Body of pancreas (tissue), 4 donors: ENCODE measurements around the gene PTPRH. TPM values are rescaled to one million over a fixed set of nuclear protein-coding genes. Genes with fewer than 3 reads are reported as not detected.
A peak's percentile ranks its signal among the peaks of the same experiment; 100 is the strongest.

Source experiments
- ATAC-seq: fragments of 150-250 bp; one replicate; pipeline ENCODE4 v1.9.1; 2016
- DNase-seq, 4 donors: peaks; one replicate each; pipeline ENCODE4 v3.0.0-alpha.2; 2019
- H3K27ac ChIP-seq, 4 donors: fragments of 200-600 bp; sonication (generic); 1 replicate in 3 of 4; 2 replicates in 1 of 4; pipeline versions ENCODE4 v1.5.1 to v1.6.1; 2016 to 2019; ENCODE audit warnings: mild to moderate bottlenecking in 1 of 4, mixed read lengths in 1 of 4, moderate library complexity in 1 of 4
- H3K27me3 ChIP-seq, 2 donors: fragments of 200-600 bp; sonication (generic); one replicate each; pipeline ENCODE4 v1.6.0; 2016; ENCODE audit warnings: mild to moderate bottlenecking in 1 of 2
- H3K36me3 ChIP-seq, 2 donors: fragments of 200-600 bp; sonication (generic); replicated peaks in 1 of 2; 2 replicates each; pipeline ENCODE4 v1.5.1; 2016; ENCODE audit warnings: low read depth in 2 of 2; ENCODE audit not compliant: insufficient read depth in 1 of 2
- H3K4me1 ChIP-seq: fragments of 200-600 bp; sonication (generic); one replicate; pipeline ENCODE4 v1.6.0; 2016
- H3K4me3 ChIP-seq, 2 donors: fragments of 200-600 bp; sonication (generic); 1 replicate in 1 of 2; 2 replicates in 1 of 2; pipeline ENCODE4 v1.5.1; 2016 to 2019
- H3K9me3 ChIP-seq, 3 donors: fragments of 200-600 bp; sonication (generic); 1 replicate in 2 of 3; 2 replicates in 1 of 3; pipeline ENCODE4 v1.5.1; 2016
- CTCF ChIP-seq, 7 experiments: fragments of 450-650 bp in 4 of 7; fragments of 200-600 bp in 3 of 7; sonication (generic) in 3 of 7; IDR thresholded peaks; one replicate each; pipeline ENCODE4 v1.5.1; 2016 to 2019; ENCODE audit warnings: antibody characterized with exemption in 7 of 7
- POLR2A ChIP-seq, 3 donors: fragments of 450-650 bp; IDR thresholded peaks; one replicate each; pipeline ENCODE4 v1.6.1; 2016; ENCODE audit warnings: antibody characterized with exemption in 3 of 3, mild to moderate bottlenecking in 2 of 3
- WGBS, 2 donors: methylation state at CpG; one replicate each; pipeline ENCODE4 v1.1.5; 2017; 5-methylcytosine and 5-hydroxymethylcytosine counted together
- intact Hi-C: fragments of 100-400 bp; cut with DNase I; formaldehyde crosslinking; loops from one replicate; pipeline ENCODE4 v1.15.1; 2023
- total RNA-seq, 2 donors: library from RNA; depleted of rRNA; stranded (reverse); fragments of >200 nt; gene quantifications; one replicate each; pipeline ENCODE4 v1.1.0, GENCODE V29; 2016

PTPRH gene
- total RNA-seq, 2 donors from 2014 or later = 14.8 to 15.8 TPM

- Histone ChIP-seq H3K27me3 (peaks cover 0 to 22% of the 10 kb centered on the region in 2 donors), H3K4me1 (peaks cover 8% of the 10 kb centered on the region), H3K9me3 (no peaks in the 10 kb centered on the region), H3K27ac (no peak overlapping the region), H3K36me3 (no peaks in the 10 kb centered on the region), H3K4me3 (no peak overlapping the region)
- ATAC-seq (no peak), DNase-seq (no peak)
- TF ChIP-seq POLR2A (IDR thresholded peaks at IDR 0.05) (no peak), CTCF (IDR thresholded peaks at IDR 0.05) (peak in 3 of 7 experiments; percentile 11 to 12 (median 12))
- intact Hi-C loops = no loop called here
- WGBS, 2 donors = 1 to 4% methylated on average over 6 to 35 of the region's 41 CpGs
These were observed 63.1 kb downstream of the PTPRH start for GRCh38 chr19:55146078-55146704.

DNA sequence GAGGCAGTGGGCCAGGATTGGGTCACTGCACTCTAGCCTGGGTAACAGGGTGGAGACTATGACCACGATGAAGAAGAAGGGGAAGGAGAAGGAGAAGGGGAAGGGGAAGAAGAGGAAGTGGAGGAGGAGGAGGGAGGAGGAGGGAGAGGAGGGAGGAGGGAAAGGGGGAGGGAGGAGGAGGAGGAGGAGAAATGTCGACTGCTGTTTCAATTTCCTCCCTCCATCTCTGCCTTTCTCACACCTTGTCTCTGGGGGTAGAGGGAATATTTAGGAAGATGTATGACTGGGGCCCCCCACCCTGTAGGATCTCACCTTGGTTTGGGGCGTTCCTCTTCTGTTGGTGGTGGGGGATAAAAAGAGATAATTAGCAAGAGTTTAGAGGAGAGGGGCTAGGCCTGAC, 64.1 kb downstream of the PTPRH start:
- peaks cover 0 to 22% of the 10 kb centered on the region in 2 donors for H3K27me3 ChIP-seq
- DNase-seq (no peak), ATAC-seq (no peak)
- intact Hi-C loops = no loop called here
- H3K9me3 ChIP-seq = no peaks in the 10 kb centered on the region
- H3K4me1 ChIP-seq = peaks cover 10% of the 10 kb centered on the region
- no peaks in the 10 kb centered on the region for H3K36me3 ChIP-seq
- H3K4me3 ChIP-seq = no peak overlapping the region
- WGBS, 2 donors = 14% methylated on average over 3 of the region's 3 CpGs
- H3K27ac ChIP-seq = no peak overlapping the region
- TF ChIP-seq CTCF (IDR thresholded peaks at IDR 0.05) (no peak), POLR2A (IDR thresholded peaks at IDR 0.05) (no peak)

GRCh38 chr19:55141696-55142095, 67.6 kb downstream of the PTPRH start:
- intact Hi-C loops = loop anchor here (5.0 kb wide), 1 partner anchor 361 kb away; no protein-coding TSS in a partner anchor
- no peak overlapping the region for H3K27ac ChIP-seq
- ATAC-seq = no peak
- no peak overlapping the region for H3K4me3 ChIP-seq
- no peaks in the 10 kb centered on the region for H3K36me3 ChIP-seq
- H3K4me1 ChIP-seq = peaks cover 10% of the 10 kb centered on the region
- H3K9me3 ChIP-seq = no peaks in the 10 kb centered on the region
- no peak for DNase-seq
- 23 to 32% methylated on average over 7 to 21 of the region's 21 CpGs for WGBS, 2 donors
- TF ChIP-seq POLR2A (IDR thresholded peaks at IDR 0.05) (no peak), CTCF (IDR thresholded peaks at IDR 0.05) (no peak)
- peaks cover 0 to 22% of the 10 kb centered on the region in 2 donors for H3K27me3 ChIP-seq

GRCh38 chr19:55137915-55138314, 71.4 kb downstream of the PTPRH start:
- intact Hi-C loops = loop anchor here (5.0 kb wide), 1 partner anchor 279 kb away; no protein-coding TSS in a partner anchor
- 43 to 54% methylated on average over 9 of the region's 9 CpGs for WGBS, 2 donors
- Histone ChIP-seq H3K27ac (no peak overlapping the region), H3K4me1 (peaks cover 10% of the 10 kb centered on the region), H3K4me3 (no peak overlapping the region), H3K27me3 (peaks cover 0 to 19% of the 10 kb centered on the region in 2 donors), H3K9me3 (no peaks in the 10 kb centered on the region), H3K36me3 (no peaks in the 10 kb centered on the region)
- DNase-seq (no peak), ATAC-seq (no peak)
- TF ChIP-seq CTCF (IDR thresholded peaks at IDR 0.05) (no peak), POLR2A (IDR thresholded peaks at IDR 0.05) (no peak)
